ENCODE results near the gene CXCL3. TPM values are rescaled to one million over a fixed set of nuclear protein-coding genes. Genes with fewer than 3 reads are reported as not detected.

CXCL3 gene
- total and polyA plus RNA-seq, 2 experiments from 2014 or later = 0.26 TPM; not detected in 1

DNA sequence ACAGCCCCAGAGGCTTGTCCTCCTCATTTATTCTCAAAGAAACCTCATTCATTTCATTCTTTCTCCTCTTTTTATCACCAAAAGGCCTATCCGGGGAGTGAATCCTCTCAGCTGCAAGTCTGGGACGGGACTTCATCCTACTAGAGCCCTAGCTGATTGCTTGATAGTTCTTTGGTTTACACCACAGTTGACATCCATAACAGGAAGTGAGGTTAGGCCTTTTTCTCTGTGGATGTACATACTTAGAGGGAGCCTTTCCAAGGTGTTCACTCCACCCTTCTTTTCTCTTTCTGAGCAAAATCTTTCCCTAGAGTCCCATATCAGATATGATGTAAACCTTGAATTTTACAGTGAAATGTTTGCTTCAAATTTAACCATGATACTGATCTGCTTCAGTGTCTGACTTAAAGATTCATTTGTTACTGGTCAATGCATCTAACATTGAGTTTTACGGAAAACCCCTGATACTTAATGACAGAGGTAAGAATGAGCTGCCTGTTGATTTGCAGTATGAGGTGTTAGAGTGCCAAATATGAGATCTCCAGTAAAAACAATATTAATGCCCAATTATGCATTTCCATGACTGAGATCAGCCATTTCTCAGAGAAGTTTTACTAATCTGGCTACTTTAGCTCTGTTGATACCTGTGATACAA is 23.2 kb downstream of the CXCL3 start:
- H3K27me3 ChIP-seq = no peaks in the 10 kb centered on the region
- H3K4me3 ChIP-seq = no peak overlapping the region
- TF ChIP-seq, protein P1, sequence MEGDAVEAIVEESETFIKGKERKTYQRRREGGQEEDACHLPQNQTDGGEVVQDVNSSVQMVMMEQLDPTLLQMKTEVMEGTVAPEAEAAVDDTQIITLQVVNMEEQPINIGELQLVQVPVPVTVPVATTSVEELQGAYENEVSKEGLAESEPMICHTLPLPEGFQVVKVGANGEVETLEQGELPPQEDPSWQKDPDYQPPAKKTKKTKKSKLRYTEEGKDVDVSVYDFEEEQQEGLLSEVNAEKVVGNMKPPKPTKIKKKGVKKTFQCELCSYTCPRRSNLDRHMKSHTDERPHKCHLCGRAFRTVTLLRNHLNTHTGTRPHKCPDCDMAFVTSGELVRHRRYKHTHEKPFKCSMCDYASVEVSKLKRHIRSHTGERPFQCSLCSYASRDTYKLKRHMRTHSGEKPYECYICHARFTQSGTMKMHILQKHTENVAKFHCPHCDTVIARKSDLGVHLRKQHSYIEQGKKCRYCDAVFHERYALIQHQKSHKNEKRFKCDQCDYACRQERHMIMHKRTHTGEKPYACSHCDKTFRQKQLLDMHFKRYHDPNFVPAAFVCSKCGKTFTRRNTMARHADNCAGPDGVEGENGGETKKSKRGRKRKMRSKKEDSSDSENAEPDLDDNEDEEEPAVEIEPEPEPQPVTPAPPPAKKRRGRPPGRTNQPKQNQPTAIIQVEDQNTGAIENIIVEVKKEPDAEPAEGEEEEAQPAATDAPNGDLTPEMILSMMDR (IDR thresholded peaks at IDR 0.05; ENCODE audit: low read depth, low read length) = no peak
- no peaks in the 10 kb centered on the region for H3K9me3 ChIP-seq (ENCODE audit: low read depth)
- H3K4me1 ChIP-seq (ENCODE audit: low read depth) = no peaks in the 10 kb centered on the region
- H3K27ac ChIP-seq = no peak overlapping the region
- DNase-seq (ENCODE audit: low read depth in 1 of 2, low spot score in 1 of 2) = no peak
- H3K36me3 ChIP-seq = no peaks in the 10 kb centered on the region

DNA sequence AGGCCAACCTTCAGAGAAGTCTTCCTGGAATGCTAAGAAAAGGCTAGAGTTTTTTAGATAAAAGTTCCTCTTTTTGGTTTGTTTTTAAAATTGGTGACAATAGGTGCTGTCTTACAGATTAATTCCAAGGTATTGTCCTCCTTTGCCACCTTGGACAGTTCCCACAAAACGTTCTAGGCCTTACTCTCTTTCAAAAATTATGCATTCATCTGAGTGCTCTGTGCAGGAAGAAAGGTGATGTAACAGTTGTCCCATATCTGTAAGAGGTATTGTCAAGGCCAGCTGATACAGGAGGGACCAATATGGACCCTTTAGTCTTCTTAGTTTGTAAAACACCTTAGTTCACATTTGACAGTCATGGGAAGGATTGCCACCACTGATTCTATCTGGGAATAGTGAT is 24.2 kb downstream of the CXCL3 start:
- Histone ChIP-seq H3K27me3 (no peaks in the 10 kb centered on the region), H3K27ac (no peak overlapping the region), H3K4me1 (ENCODE audit: low read depth) (no peaks in the 10 kb centered on the region), H3K4me3 (no peak overlapping the region), H3K9me3 (ENCODE audit: low read depth) (no peaks in the 10 kb centered on the region), H3K36me3 (no peaks in the 10 kb centered on the region)
- TF ChIP-seq, protein P1 (IDR thresholded peaks at IDR 0.05; ENCODE audit: low read depth, low read length) = no peak
- no peak for DNase-seq (ENCODE audit: low read depth in 1 of 2, low spot score in 1 of 2)

DNA sequence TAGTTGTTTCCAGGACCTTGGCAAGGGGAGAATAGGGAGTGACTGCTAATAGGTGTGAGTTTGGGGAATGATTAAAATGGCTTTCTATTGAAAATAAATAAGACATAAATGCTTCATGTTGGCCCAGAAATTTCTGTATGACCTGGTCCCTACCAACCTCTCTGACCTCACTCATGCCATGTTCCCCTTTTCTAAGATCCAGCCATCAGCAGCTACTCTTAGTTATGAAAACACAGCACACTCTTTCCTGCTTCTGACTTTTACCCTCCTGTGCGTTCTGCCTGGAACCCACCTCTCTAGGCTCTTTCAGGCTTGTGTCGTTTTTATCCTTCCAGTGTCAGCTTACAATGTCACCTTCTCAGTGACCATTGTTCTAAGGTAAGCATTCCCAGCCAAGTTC is 25.2 kb downstream of the CXCL3 start:
- Histone ChIP-seq H3K9me3 (ENCODE audit: low read depth) (no peaks in the 10 kb centered on the region), H3K4me3 (no peak overlapping the region), H3K27ac (no peak overlapping the region), H3K27me3 (no peaks in the 10 kb centered on the region), H3K36me3 (no peaks in the 10 kb centered on the region), H3K4me1 (ENCODE audit: low read depth) (no peaks in the 10 kb centered on the region)
- DNase-seq (ENCODE audit: low read depth in 1 of 2, low spot score in 1 of 2) = no peak
- TF ChIP-seq, protein P1 (IDR thresholded peaks at IDR 0.05; ENCODE audit: low read depth, low read length) = no peak

DNA sequence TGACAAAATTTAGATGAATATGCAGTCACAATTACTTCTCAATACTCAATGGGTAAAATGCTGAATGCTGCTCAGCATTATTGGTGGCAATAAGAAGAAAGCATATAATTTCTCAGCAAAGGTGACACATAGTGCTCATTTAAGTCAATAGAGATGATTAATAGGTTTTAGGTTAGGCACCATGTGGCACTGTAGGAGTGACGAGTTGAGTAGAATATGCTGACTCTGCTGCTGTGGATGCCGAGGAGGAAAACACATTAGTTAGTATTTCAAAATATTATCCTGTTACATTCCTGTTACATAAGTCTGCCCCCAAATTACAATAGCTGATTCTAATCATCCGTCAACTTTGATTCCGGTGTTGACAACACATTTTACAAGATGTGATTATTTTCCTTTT is 26.4 kb downstream of the CXCL3 start:
- no peaks in the 10 kb centered on the region for H3K36me3 ChIP-seq
- no peak overlapping the region for H3K4me3 ChIP-seq
- no peaks in the 10 kb centered on the region for H3K27me3 ChIP-seq
- H3K9me3 ChIP-seq (ENCODE audit: low read depth) = no peaks in the 10 kb centered on the region
- H3K27ac ChIP-seq = no peak overlapping the region
- DNase-seq (ENCODE audit: low read depth in 1 of 2, low spot score in 1 of 2) = no peak
- TF ChIP-seq, protein P1 (IDR thresholded peaks at IDR 0.05; ENCODE audit: low read depth, low read length) = no peak
- H3K4me1 ChIP-seq (ENCODE audit: low read depth) = no peaks in the 10 kb centered on the region

DNA sequence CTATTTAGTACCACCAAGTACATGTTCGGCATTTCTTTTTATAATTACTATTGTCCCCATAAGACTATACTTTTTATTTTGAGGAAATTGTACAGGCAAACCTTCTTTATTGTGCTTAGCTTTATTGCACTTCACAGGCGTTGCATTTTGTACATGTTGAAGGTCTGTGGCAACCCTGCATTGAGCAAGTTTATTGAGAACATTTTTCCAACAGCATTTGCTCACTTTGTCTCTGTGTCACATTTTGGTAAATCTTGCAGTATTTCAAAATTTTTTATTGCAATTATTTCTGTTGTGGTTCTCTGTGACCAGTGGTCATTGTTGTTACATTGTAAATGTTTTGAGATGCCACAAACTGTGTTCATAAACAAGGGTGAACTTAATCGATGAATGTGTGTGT is 29.2 kb downstream of the CXCL3 start:
- H3K4me1 ChIP-seq (ENCODE audit: low read depth) = no peaks in the 10 kb centered on the region
- H3K4me3 ChIP-seq = no peak overlapping the region
- H3K9me3 ChIP-seq (ENCODE audit: low read depth) = no peaks in the 10 kb centered on the region
- DNase-seq (ENCODE audit: low read depth in 1 of 2, low spot score in 1 of 2) = no peak
- no peaks in the 10 kb centered on the region for H3K27me3 ChIP-seq
- no peaks in the 10 kb centered on the region for H3K36me3 ChIP-seq
- no peak overlapping the region for H3K27ac ChIP-seq
- TF ChIP-seq, protein P1 (IDR thresholded peaks at IDR 0.05; ENCODE audit: low read depth, low read length) = no peak

Measured in cardiac muscle cell (in vitro differentiated cells and primary cell).